ENCODE results near the gene TTC9.

Gene TTC9

GRCh38 chr14:70645892-70646291 lies 4.2 kb downstream of the TTC9 start:
- no peak for DNase-seq (ENCODE audit: low spot score)

DNA sequence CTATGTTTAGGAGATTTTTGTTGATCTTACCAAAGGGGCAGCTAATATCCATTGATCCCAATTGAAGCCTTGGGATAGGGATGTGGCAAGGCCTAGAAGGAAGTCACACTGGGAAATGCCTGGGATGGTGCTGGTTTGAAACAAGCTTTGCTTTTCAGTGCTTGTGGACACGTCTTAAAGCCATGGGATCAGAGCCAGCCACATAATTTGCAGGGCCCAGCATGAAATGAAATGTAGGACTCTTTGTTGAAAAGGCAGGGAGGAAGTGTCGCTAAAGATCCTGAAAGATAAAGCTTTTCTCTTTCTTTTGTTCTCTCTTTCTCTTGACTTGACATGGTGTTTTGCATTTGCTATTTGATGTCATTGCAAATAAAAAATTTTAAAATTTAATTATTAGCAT lies 5.0 kb downstream of the TTC9 start:
- no peak for DNase-seq (ENCODE audit: low spot score)

DNA sequence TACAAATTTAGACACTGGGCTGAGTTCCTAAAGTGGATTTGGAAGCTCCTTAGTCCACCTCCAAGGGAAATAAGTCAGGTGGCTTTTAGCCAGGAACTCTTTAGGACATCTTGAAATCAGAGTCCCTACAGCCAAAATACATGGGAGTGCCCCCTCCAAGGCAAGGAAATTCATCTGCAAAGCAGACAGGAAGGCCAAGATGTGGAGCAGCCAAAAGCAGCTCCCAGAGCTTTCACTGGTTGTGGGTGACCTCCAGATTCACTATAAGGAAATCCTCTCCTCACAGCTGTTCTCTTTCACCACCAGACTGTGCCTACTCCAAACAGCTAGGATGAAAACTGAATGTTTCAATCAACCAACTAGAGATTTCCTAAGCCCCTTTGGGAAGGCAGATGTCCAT lies 6.6 kb downstream of the TTC9 start:
- no peak for DNase-seq (ENCODE audit: low spot score)

DNA sequence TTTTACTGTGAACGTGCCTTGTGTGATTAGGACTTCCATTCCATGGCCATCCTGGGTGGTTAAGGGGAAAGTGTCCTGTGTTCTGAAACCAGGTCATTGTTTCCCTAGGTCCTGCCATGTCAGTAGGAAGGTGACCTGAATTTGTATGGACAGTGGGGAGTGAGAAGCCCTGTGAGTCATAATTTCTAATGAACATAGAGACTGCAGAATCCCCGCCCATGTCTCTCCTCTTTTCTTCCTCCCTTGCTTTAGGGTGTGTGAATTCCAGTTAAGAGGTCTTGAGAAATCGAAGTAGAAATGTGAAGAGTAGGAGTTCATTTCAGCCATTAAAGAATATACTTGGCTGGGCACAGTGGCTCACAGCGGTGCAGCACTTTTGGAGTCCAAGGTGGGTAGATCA lies 8.1 kb downstream of the TTC9 start:
- DNase-seq (ENCODE audit: low spot score): no peak

DNA sequence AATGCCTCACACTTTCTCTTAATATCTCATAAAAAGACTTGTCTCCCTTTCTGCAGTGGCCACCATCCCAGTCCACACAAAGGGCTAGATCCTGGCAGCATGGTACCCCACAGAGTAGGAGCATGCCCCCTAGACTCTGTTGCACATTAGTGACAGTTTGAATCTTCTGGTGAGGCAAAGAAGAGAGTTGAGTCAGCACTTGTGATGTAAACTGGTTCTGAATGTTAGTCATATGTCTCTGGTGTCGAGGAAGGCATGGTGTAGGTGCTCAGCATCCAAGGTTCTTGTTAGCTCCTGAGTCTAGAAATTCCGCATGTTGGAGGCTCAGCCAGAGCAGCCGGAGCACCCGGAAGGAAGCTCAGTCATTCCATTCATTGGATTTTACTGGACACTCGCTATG lies 9.8 kb downstream of the TTC9 start:
- no peak for DNase-seq (ENCODE audit: low spot score)

GRCh38 chr14:70652871-70653270 lies 11.2 kb downstream of the TTC9 start:
- DNase-seq (ENCODE audit: low spot score): no peak

- no peak for DNase-seq (ENCODE audit: low spot score)
These were observed 11.9 kb downstream of the TTC9 start for GRCh38 chr14:70653662-70654061.

GRCh38 chr14:70654632-70655031 lies 12.9 kb downstream of the TTC9 start:
- no peak for DNase-seq (ENCODE audit: low spot score)

- DNase-seq (ENCODE audit: low spot score): no peak
These were observed 13.6 kb downstream of the TTC9 start for GRCh38 chr14:70655110-70655826.

DNA sequence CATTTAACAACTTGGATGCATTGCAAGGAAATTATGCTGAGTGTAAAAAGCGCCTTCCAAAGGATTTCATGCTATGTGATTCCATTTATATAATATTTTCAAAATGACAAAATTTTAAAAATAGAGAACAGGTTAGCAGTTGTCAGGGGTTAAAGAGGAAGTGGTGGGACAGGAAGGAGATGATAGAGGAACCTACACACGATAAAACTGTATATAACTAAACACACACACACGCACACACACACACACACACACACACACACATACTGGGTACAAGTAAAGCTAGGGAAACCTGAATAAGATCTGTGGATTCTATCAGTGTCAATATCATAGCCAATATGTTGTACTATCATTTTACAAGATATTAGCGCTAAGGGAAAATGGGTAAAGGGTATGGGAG lies 17.2 kb downstream of the TTC9 start:
- DNase-seq (ENCODE audit: low spot score): no peak

DNA sequence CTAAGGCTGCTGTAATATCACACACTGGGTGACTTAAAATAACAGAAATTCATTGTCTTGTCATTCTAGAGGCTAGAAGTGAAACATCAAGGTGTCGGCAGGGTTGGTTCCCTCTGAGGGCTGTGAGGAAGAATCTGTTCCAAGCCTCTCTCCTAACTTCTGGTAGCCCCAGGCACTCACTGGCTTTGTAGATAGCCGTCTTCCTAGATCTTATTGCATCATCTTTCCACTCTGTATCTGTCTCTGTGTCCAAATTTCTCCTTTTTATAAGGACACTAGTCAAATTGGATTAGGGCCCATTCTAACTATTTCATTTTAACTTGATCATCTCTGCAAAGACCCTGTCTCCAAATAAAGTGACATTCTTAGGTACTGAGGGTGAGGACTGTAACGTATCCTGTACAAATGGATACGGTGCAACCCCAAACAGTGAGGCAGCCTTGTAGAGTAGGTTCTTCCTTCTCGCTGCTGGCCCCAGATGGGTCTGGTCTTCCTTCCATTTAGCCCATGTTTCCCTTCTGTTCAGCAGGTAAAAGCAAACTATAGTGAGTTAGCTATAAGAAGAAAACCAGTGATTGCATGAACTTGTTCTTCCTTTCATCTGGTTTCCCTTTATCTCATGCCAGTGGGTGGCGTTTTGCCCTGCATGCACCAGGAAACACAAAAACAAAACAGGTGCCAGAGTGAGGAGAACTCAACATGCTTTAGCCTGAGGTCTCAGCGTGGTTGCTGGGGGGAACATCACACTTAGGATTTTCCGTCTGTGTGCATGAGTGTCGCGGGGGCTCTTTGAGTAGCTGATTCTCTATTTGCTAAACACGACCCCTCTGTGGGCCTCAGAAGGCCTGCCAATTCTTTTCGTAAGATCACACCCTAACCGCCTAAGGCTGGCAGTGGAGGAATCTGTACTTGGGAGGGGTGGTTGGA lies 19.5 kb downstream of the TTC9 start:
- DNase-seq (ENCODE audit: low spot score): peak; percentile 18

DNA sequence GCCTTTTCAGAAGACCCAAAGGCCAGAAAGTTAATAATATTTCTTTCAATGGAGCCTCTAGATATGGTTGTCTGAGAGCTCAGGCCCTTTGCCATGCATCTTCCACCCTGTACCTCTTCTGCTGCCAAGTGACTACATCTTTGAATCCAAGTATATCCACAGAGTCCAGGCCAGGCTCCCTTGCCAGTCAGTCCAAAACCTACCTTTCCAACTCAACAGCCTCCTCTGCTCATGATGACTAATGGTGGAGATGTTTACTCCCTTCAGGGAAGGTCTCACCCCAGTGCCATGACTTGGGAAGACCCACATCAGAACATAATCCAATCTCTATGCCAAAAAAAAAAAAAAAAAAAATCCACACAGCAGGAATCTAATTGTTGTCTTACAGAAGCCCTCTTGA lies 20.4 kb downstream of the TTC9 start:
- DNase-seq (ENCODE audit: low spot score): no peak

DNA sequence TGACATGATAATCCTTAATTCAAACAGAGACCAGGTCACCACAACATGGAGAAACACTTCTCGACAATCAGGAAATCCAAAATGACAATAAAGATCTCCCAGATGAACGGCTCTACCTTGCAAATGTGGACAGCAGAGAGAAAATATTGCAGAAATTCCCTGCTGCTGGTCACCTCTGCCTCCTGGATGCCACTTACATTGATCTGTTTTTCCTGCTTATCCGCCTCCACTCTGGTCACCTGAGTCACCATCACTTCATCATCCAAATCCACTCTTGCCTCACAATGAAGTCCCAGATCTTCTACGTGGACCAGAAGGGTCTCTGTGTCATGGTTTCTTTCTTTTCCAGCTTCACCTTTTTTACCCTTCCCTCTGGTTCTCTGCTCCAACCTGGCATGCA lies 21.1 kb downstream of the TTC9 start:
- no peak for DNase-seq (ENCODE audit: low spot score)

GRCh38 chr14:70663707-70664179 lies 22.0 kb downstream of the TTC9 start:
- DNase-seq (ENCODE audit: low spot score): no peak

DNA sequence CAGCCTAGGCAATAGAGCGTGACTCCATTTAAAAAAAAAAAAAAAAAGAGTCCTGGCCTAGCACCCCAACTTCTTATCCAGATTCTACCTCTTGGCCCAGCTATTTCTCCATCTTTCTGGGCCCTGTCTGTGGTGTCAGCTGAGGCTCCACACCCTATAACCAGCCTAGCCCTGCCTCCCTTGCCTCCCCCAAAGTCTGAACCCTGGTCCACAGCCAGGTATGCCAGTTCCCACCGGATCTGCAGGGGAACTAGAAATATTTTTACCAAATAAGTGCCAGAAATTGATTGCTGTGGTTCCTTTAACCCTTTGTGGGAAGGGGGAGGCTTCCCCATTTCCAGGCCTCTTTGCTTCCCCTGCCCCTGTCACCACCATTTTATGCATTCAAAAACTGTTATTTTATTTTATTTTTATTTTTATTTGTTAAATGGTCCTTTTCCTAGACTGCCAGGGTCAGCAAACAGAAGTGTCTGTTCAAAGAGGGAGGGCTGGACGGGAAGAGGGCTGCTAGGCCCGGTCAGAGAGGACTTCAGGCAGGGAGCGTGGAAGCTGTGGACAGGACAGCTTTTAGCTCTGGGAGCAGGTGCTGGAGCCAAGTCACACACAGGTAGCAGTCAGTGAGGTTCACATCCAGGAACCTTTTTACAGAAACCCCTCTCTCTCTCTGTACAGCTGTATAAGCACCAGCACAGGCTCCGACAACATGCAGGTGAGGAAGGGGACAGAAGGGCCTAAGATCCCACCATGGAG lies 23.2 kb downstream of the TTC9 start:
- DNase-seq (ENCODE audit: low spot score): no peak

DNA sequence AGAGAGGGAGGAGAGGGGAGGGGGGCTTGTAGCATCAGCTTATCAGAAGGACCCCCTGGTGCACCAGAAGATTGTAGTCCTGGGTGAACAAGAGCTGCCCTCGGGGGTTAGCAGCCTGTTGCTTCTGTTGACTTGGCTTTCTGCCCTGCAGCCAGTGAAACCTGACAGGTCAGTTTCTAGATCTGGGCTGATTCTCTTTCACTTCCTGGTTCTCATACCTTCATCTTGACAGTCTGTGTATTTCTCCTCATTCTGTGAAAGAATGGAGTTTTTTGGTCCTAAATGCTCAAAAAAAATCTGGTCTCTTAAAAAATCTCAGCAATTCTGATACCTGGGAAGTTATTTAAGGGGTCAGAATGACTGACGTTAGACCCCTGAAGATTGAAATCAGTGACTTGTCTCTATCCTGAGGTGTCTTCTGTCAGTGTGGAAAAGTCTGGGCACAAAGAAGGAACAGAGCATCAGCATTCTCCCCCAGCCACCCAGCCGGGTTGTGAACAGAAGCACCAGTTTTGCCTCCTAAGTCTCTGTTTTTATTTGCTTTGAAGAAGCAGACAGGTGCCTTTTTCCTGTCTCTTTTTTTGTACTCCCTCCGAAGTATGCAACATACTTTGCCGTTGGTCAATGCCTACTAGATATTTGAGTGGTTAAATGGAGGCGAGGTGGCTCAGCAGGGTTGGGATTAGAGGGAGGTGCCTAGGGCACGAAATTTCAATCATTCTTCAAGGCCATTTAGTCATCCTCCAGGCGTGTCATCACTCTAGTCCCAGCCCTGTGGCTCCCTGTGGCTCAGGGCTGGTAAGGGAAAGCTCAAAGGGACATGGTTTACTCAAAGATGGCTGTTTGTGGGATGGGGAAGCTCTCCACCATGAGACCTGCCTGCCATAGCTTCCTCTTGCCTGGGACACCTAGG lies 24.0 kb downstream of the TTC9 start:
- DNase-seq (ENCODE audit: low spot score): no peak

DNA sequence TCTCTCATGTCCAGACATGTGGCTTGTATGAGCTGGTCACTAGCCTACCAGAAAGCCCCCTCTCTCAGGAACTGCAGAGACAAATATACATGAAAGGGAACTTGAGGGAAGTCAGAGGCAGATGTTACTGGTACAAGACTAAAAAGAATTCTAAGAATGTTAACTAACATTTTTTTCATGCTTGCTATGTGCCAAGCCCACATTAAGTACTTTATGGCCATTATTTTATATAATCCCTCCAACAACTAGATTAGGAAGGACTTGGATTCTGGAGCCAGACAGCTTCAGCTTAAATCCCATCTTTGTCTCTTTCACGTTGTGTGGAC lies 24.6 kb downstream of the TTC9 start:
- DNase-seq (ENCODE audit: low spot score): no peak

DNA sequence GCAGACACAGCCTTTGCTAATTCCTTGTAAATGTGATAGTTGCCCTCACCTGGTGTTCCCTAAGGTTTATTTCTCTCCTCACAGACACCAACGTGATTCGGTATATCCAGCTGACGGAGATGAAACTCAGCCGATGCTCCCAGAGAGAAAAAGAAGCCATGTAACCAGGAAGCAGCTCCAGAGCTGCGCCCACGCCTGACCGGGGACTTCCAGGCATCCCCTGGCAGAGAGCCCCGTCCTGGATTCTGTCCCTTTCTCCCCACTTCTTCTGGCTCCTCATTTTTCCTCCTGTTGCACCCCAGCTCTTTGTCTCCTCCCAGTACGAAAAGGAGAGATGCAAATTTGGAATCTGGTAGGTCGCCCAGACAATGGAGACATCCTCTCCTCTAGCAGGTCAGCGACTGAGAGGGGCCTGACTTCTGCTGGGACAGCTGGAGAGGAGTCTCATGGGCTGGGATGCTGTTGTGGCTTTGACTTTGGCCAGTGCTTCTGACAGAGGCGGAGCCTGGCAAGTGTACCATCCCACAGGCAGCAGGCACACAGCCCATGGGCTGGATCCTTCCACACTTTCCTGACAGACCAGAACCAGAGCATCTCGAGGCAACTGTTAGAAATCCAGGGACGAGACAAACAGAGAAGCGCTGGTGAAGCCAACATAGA lies 29.4 kb downstream of the TTC9 start:
- DNase-seq (ENCODE audit: low spot score): no peak

DNA sequence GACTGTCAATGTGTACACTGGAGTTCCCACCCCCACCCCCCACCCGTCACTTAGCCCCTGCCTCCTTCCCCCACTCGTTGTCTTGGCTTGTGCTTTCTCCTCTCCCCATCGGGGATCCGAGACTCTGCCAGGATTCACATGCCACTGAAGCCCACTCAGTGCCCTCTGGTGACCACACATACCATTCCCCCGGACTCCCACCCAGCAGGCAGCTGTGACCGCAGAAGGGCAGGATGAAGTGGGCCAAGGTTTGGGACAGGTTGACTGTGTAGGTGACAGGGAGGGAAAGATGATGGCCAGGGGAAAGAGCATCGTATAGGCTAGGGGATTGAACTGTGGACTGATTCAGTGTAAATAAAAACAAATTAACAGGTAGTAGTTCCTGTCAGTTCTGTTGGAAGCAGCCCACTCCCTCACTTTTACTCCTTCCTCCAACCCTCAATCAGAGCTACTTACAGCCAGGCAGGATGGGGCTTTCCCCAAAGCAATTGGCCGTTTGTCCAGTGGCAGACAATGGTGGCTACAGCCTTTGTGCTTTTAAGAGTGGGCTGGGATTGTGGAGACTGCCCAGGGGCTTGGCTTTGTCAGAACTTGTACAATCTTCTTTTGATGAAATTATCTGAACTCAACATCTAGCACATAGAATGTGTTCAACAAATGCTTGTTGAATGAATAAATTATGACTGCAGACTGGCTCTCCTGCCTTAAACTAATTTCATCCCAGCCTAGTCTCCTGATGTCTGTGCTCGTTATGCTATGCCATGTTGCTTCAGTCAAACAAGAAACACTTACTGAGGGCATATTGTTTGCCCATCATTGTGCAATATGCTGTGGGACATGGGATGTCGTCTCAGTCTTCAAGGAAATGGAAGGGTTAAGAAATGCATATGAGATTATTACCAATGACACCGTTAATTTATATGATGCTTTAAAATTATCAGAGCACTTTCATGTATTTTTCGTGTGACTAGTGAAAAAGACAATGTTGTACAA lies 30.2 kb downstream of the TTC9 start:
- DNase-seq (ENCODE audit: low spot score): no peak

DNA sequence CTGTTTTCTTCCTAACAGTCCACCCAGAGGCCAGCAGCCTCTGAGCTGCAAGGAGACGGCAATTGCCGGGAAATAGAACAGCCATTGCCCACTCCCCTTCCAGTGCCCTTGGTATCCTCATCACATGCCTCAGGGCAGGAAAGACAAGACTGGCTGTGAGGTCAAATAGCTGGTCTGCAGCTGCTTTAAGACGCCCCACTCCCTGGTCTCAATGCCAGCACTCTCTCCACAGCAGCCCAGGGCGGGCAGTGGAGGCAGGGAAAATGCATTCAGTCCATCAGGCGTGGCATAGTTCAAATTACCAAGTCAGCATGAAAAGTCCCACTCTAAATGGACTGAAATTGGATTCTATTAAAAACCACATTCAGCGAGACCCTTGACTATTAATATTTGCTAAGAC lies 35.6 kb downstream of the TTC9 start:
- no peak for DNase-seq (ENCODE audit: low spot score)
